Bronchial epithelial cell (primary cell): ENCODE measurements around the gene HPX. TPM values are rescaled to one million over a fixed set of nuclear protein-coding genes. Genes with fewer than 3 reads are reported as not detected.
"Not testable (repeated sequence)": the region's sequence is repeated elsewhere in the genome, so short reads cannot be mapped to it uniquely, and the experiment has no call there.

Source experiments
- DNase-seq: peaks from one replicate; pipeline ENCODE4 v3.0.0-alpha.2; 2010; ENCODE audit warnings: low read depth
- FAIRE-seq: peaks from 2 replicates; lab custom pipeline; 2011; peaks lifted over from hg19 to GRCh38; lab: Jason Lieb, UNC
- H3K27me3 ChIP-seq: 2 replicates; pipeline ENCODE4 v1.5.1; 2011; ENCODE audit warnings: low read length; ENCODE audit not compliant: control insufficient read depth, insufficient read depth
- H3K36me3 ChIP-seq: 2 replicates; pipeline ENCODE4 v1.5.1; 2011; ENCODE audit warnings: low read length; ENCODE audit not compliant: control insufficient read depth, insufficient read depth
- H3K4me3 ChIP-seq: 2 replicates; pipeline ENCODE4 v1.5.1; 2011; ENCODE audit warnings: mild to moderate bottlenecking, low read depth, low read length, control low read depth
- CTCF ChIP-seq: IDR thresholded peaks from 2 replicates; pipeline ENCODE4 v1.5.1; 2011; ENCODE audit warnings: mild to moderate bottlenecking, moderate library complexity, low read length, control low read depth, inconsistent platforms; ENCODE audit not compliant: insufficient read depth, severe bottlenecking
- total RNA-seq: library from RNA; depleted of rRNA; stranded (reverse); fragments of >200 nt; gene quantifications from 2 replicates; pipeline ENCODE4 v1.2.1, GENCODE V29; 2014

HPX gene
- total RNA-seq, 1 donor from 2014 or later: 0.26 TPM

- Histone ChIP-seq H3K36me3 (no peaks in the 10 kb centered on the region), H3K4me3 (no peak overlapping the region), H3K27me3 (no peaks in the 10 kb centered on the region)
- no peak for DNase-seq
- no peak for FAIRE-seq
- no peak for TF ChIP-seq CTCF
Measured at GRCh38 chr11:6395470-6396060, 45.2 kb downstream of the HPX start.

GRCh38 chr11:6393989-6394670 lies 46.7 kb downstream of the HPX start:
- Histone ChIP-seq H3K4me3 (no peak overlapping the region), H3K36me3 (no peaks in the 10 kb centered on the region), H3K27me3 (no peaks in the 10 kb centered on the region)
- no peak for DNase-seq
- no peak for TF ChIP-seq CTCF
- no peak for FAIRE-seq

- DNase-seq, H3K36me3 ChIP-seq, H3K27me3 ChIP-seq, H3K4me3 ChIP-seq, FAIRE-seq: not testable (repeated sequence)
Measured at GRCh38 chr11:6392251-6392650, 48.5 kb downstream of the HPX start.

- no peak overlapping the region for H3K4me3 ChIP-seq
- H3K27me3 ChIP-seq: no peaks in the 10 kb centered on the region
- DNase-seq: no peak
- no peak for FAIRE-seq
- TF ChIP-seq CTCF: no peak
- H3K36me3 ChIP-seq: no peaks in the 10 kb centered on the region
Measured at GRCh38 chr11:6391537-6392134, 49.2 kb downstream of the HPX start.

- no peak for DNase-seq
- TF ChIP-seq CTCF: no peak
- Histone ChIP-seq H3K27me3 (no peaks in the 10 kb centered on the region), H3K36me3 (no peaks in the 10 kb centered on the region), H3K4me3 (peak overlapping the region; percentile 67)
- FAIRE-seq: no peak
Measured at GRCh38 chr11:6390718-6391469, 49.9 kb downstream of the HPX start.
